Measurements from ENCODE around the gene IWS1. TPM values are rescaled to one million over a fixed set of nuclear protein-coding genes. Genes with fewer than 3 reads are reported as not detected.
"Not testable (repeated sequence)": the region's sequence is repeated elsewhere in the genome, so short reads cannot be mapped to it uniquely, and the experiment has no call there.

Gene IWS1
- polyA plus RNA-seq, 1 donor: 45.4 TPM

- DNase-seq (ENCODE audit: low read depth): no peak
These were observed 34.6 kb upstream of the IWS1 start for GRCh38 chr2:127560931-127561280.

GRCh38 chr2:127560201-127560930, 34.1 kb upstream of the IWS1 start:
- DNase-seq (ENCODE audit: low read depth): no peak

- DNase-seq (ENCODE audit: low read depth): no peak
These were observed 33.2 kb upstream of the IWS1 start for GRCh38 chr2:127559454-127559853.

GRCh38 chr2:127558911-127559310, 32.6 kb upstream of the IWS1 start:
- DNase-seq (ENCODE audit: low read depth): no peak

GRCh38 chr2:127552846-127553245, 26.6 kb upstream of the IWS1 start:
- no peak for DNase-seq (ENCODE audit: low read depth)

GRCh38 chr2:127552336-127552735, 26.0 kb upstream of the IWS1 start:
- DNase-seq (ENCODE audit: low read depth): no peak

- no peak for DNase-seq (ENCODE audit: low read depth)
These were observed 25.1 kb upstream of the IWS1 start for GRCh38 chr2:127551221-127551930.

GRCh38 chr2:127546797-127547196, 20.5 kb upstream of the IWS1 start:
- DNase-seq (ENCODE audit: low read depth): no peak

GRCh38 chr2:127545796-127546195, 19.5 kb upstream of the IWS1 start:
- no peak for DNase-seq (ENCODE audit: low read depth)

GRCh38 chr2:127545189-127545588, 18.9 kb upstream of the IWS1 start:
- no peak for DNase-seq (ENCODE audit: low read depth)

- DNase-seq (ENCODE audit: low read depth): not testable (repeated sequence)
These were observed 16.8 kb upstream of the IWS1 start for GRCh38 chr2:127543013-127543501.

GRCh38 chr2:127542231-127542630, 15.9 kb upstream of the IWS1 start:
- no peak for DNase-seq (ENCODE audit: low read depth)

GRCh38 chr2:127541809-127542208, 15.5 kb upstream of the IWS1 start:
- DNase-seq (ENCODE audit: low read depth): no peak

GRCh38 chr2:127537644-127538043, 11.4 kb upstream of the IWS1 start:
- no peak for DNase-seq (ENCODE audit: low read depth)

GRCh38 chr2:127536707-127537541, 10.6 kb upstream of the IWS1 start:
- no peak for DNase-seq (ENCODE audit: low read depth)

GRCh38 chr2:127535918-127536317, 9.6 kb upstream of the IWS1 start:
- DNase-seq (ENCODE audit: low read depth): no peak

- DNase-seq (ENCODE audit: low read depth): no peak
These were observed 9.2 kb upstream of the IWS1 start, which contains the start of gene MYO7B for GRCh38 chr2:127535422-127535901. TSS of gene MYO7B (plus strand) at chr2:127535683. CDS start at chr2:127559723, 24,040 bp downstream.

- DNase-seq (ENCODE audit: low read depth): no peak
These were observed 6.0 kb upstream of the IWS1 start for GRCh38 chr2:127532296-127532695.

GRCh38 chr2:127531221-127531648, 4.9 kb upstream of the IWS1 start:
- no peak for DNase-seq (ENCODE audit: low read depth)

GRCh38 chr2:127530245-127531140, 4.2 kb upstream of the IWS1 start:
- DNase-seq (ENCODE audit: low read depth): no peak

GRCh38 chr2:127529416-127529815, 3.1 kb upstream of the IWS1 start:
- not testable (repeated sequence) for DNase-seq (ENCODE audit: low read depth)
